HEK293 (cell line): ENCODE measurements around the gene HAUS2.

ENCODE experiments used
- CTCF ChIA-PET: fragments of 350-600 bp; formaldehyde crosslinking; extraction: SDS; loops from one replicate; lab custom pipeline; 2021; ENCODE audit warnings: antibody characterized with exemption; lab: Yijun Ruan, JAX
- POLR2A ChIA-PET: fragments of 300-600 bp; formaldehyde crosslinking; extraction: SDS; loops from one replicate; lab custom pipeline; 2020; ENCODE audit warnings: antibody characterized with exemption, inconsistent platforms; lab: Yijun Ruan, JAX
- H3K27ac ChIP-seq: fragments of 200-500 bp; sonication (Bioruptor generic); 2 replicates; pipeline ENCODE4 v1.5.1; 2014; ENCODE audit warnings: low read depth, low read length, control low read depth, inconsistent platforms; ENCODE audit errors: extremely low read depth
- H3K36me3 ChIP-seq, 2 experiments: fragments of 200-500 bp in 1 of 2; sonication (Bioruptor generic) in 1 of 2; 1 replicate in 1 of 2; 2 replicates in 1 of 2; pipeline ENCODE4 v1.5.1; 2014 to 2017; ENCODE audit warnings: inconsistent platforms in 2 of 2, low read length in 2 of 2; ENCODE audit not compliant: control insufficient read depth in 2 of 2, insufficient read depth in 1 of 2
- H3K4me1 ChIP-seq: fragments of 200-500 bp; sonication (Bioruptor generic); 2 replicates; pipeline ENCODE4 v1.5.1; 2014; ENCODE audit warnings: mild to moderate bottlenecking, low read length, inconsistent platforms; ENCODE audit not compliant: control insufficient read depth, insufficient read depth
- H3K4me3 ChIP-seq: 2 replicates; pipeline ENCODE4 v1.5.1; 2011; ENCODE audit warnings: low read depth, mild to moderate bottlenecking, control low read depth, low read length, moderate library complexity
- H3K9me3 ChIP-seq: fragments of 200-500 bp; sonication (Bioruptor generic); 2 replicates; pipeline ENCODE4 v1.5.1; 2014; ENCODE audit warnings: low read depth, low read length, inconsistent platforms; ENCODE audit not compliant: control insufficient read depth, insufficient read depth
- EGR2 ChIP-seq: fragments of 450-650 bp; formaldehyde crosslinking; IDR thresholded peaks from 2 replicates; pipeline ENCODE4 v1.5.1; 2016; ENCODE audit warnings: low read depth, missing biosample characterization, missing genetic modification characterization
- PATZ1 ChIP-seq: fragments of 450-650 bp; formaldehyde crosslinking; IDR thresholded peaks from 2 replicates; pipeline ENCODE4 v1.5.1; 2016; ENCODE audit warnings: missing biosample characterization, missing genetic modification characterization
- PRDM10 ChIP-seq: fragments of 450-650 bp; formaldehyde crosslinking; IDR thresholded peaks from 2 replicates; pipeline ENCODE4 v1.5.1; 2016; ENCODE audit warnings: missing biosample characterization, missing genetic modification characterization
- SCRT2 ChIP-seq: fragments of 450-650 bp; formaldehyde crosslinking; IDR thresholded peaks from 2 replicates; pipeline ENCODE4 v1.5.1; 2016; ENCODE audit warnings: missing biosample characterization, missing genetic modification characterization
- SETDB1 ChIP-seq: IDR thresholded peaks from one replicate; pipeline ENCODE4 v1.6.1; 2017; ENCODE audit warnings: mild to moderate bottlenecking, low read length, moderate library complexity, mixed read lengths; ENCODE audit not compliant: insufficient read length
- SP7 ChIP-seq: fragments of 450-650 bp; formaldehyde crosslinking; IDR thresholded peaks from 2 replicates; pipeline ENCODE4 v1.5.1; 2016; ENCODE audit warnings: missing biosample characterization, missing genetic modification characterization
- TCF7L2 ChIP-seq: IDR thresholded peaks from 2 replicates; pipeline ENCODE4 v1.6.1; 2011; ENCODE audit warnings: low read depth, mild to moderate bottlenecking, inconsistent platforms, low read length, moderate library complexity, borderline replicate concordance
- WT1 ChIP-seq: fragments of 450-650 bp; formaldehyde crosslinking; IDR thresholded peaks from 2 replicates; pipeline ENCODE4 v1.5.1; 2016; ENCODE audit warnings: missing biosample characterization, missing genetic modification characterization
- ZBTB48 ChIP-seq: fragments of 450-650 bp; formaldehyde crosslinking; IDR thresholded peaks from 2 replicates; pipeline ENCODE4 v1.5.1; 2016; ENCODE audit warnings: missing biosample characterization, missing genetic modification characterization
- ZFP69B ChIP-seq: fragments of 450-650 bp; formaldehyde crosslinking; IDR thresholded peaks from 2 replicates; pipeline ENCODE4 v1.5.1; 2016; ENCODE audit warnings: missing biosample characterization, missing genetic modification characterization
- ZNF114 ChIP-seq: fragments of 450-650 bp; formaldehyde crosslinking; IDR thresholded peaks from 2 replicates; pipeline ENCODE4 v1.5.0; 2017; ENCODE audit warnings: missing biosample characterization, missing genetic modification characterization
- ZNF132 ChIP-seq: fragments of 450-650 bp; formaldehyde crosslinking; IDR thresholded peaks from 2 replicates; pipeline ENCODE4 v1.5.1; 2017; ENCODE audit warnings: missing biosample characterization, missing genetic modification characterization, borderline replicate concordance
- ZNF2 ChIP-seq: fragments of 450-650 bp; formaldehyde crosslinking; IDR thresholded peaks from 2 replicates; pipeline ENCODE4 v1.5.1; 2016; ENCODE audit warnings: missing biosample characterization, missing genetic modification characterization
- ZNF248 ChIP-seq: fragments of 450-650 bp; formaldehyde crosslinking; IDR thresholded peaks from 2 replicates; pipeline ENCODE4 v1.5.1; 2017; ENCODE audit warnings: missing biosample characterization, missing genetic modification characterization
- ZNF423 ChIP-seq: fragments of 450-650 bp; formaldehyde crosslinking; IDR thresholded peaks from 2 replicates; pipeline ENCODE4 v1.5.1; 2016; ENCODE audit warnings: missing biosample characterization, missing genetic modification characterization
- ZNF513 ChIP-seq: fragments of 450-650 bp; IDR thresholded peaks from 2 replicates; pipeline ENCODE4 v1.5.1; 2018; ENCODE audit warnings: missing biosample characterization, missing genetic modification characterization
- ZNF580 ChIP-seq: fragments of 450-650 bp; formaldehyde crosslinking; IDR thresholded peaks from 2 replicates; pipeline ENCODE4 v1.5.1; 2016; ENCODE audit warnings: missing biosample characterization, missing genetic modification characterization
- ZNF596 ChIP-seq: fragments of 450-650 bp; IDR thresholded peaks from 2 replicates; pipeline ENCODE4 v1.5.0; 2018; ENCODE audit warnings: missing biosample characterization, mild to moderate bottlenecking, missing genetic modification characterization, moderate library complexity
- ZNF645 ChIP-seq: fragments of 450-650 bp; formaldehyde crosslinking; IDR thresholded peaks from 2 replicates; pipeline ENCODE4; 2016; ENCODE audit warnings: missing biosample characterization, missing genetic modification characterization
- ZNF692 ChIP-seq: fragments of 450-650 bp; formaldehyde crosslinking; IDR thresholded peaks from 2 replicates; pipeline ENCODE4 v1.5.1; 2016; ENCODE audit warnings: missing biosample characterization, missing genetic modification characterization
- ZNF768 ChIP-seq: fragments of 450-650 bp; formaldehyde crosslinking; IDR thresholded peaks from 2 replicates; pipeline ENCODE4 v1.5.1; 2018; ENCODE audit warnings: missing biosample characterization, mild to moderate bottlenecking, missing genetic modification characterization
- ZXDB ChIP-seq: fragments of 450-650 bp; formaldehyde crosslinking; IDR thresholded peaks from 2 replicates; pipeline ENCODE4 v1.5.1; 2016; ENCODE audit warnings: missing biosample characterization, missing genetic modification characterization

HAUS2 gene

GRCh38 chr15:42605796-42606195 lies 57.2 kb downstream of the HAUS2 start (continued):
- TF ChIP-seq ZNF645 (no peak), ZNF2 (tag by site-specific recombination) (no peak), WT1 (tag by site-specific recombination) (no peak), EGR2 (tag by site-specific recombination) (no peak), PATZ1 (tag by site-specific recombination) (no peak), ZXDB (no peak), ZNF513 (no peak), ZNF114 (tag by site-specific recombination) (no peak)
- TF ChIP-seq, all 188 proteins: peak for 0

- CTCF ChIA-PET = no interaction called here
- no peaks in the 10 kb centered on the region for H3K36me3 ChIP-seq
- no peaks in the 10 kb centered on the region for H3K9me3 ChIP-seq
- TF ChIP-seq ZNF768 (tag by site-specific recombination) (no peak), ZNF596 (tag by site-specific recombination) (no peak), SP7 (tag by site-specific recombination) (no peak), SCRT2 (tag by site-specific recombination) (no peak), ZNF580 (no peak), SETDB1 (no peak), ZNF423 (tag by site-specific recombination) (no peak), ZNF132 (tag by site-specific recombination) (no peak), PRDM10 (tag by site-specific recombination) (no peak), ZBTB48 (tag by site-specific recombination) (no peak), ZNF692 (tag by site-specific recombination) (no peak), EGR2 (tag by site-specific recombination) (no peak), ZNF248 (tag by site-specific recombination) (no peak), ZFP69B (tag by site-specific recombination) (no peak), TCF7L2 (no peak)
- no peaks in the 10 kb centered on the region for H3K4me1 ChIP-seq
- H3K4me3 ChIP-seq = no peak overlapping the region
- POLR2A ChIA-PET = no interaction called here
- no peak overlapping the region for H3K27ac ChIP-seq
Observed at GRCh38 chr15:42608110-42608531, 59.5 kb downstream of the HAUS2 start.
